Measurements from ENCODE around the gene RGS3.

Gene RGS3

GRCh38 chr9:113532809-113533190, 69.3 kb downstream of the RGS3 start:
- no peaks in the 10 kb centered on the region for H3K9me3 ChIP-seq
- H3K27ac ChIP-seq = peak overlapping the region in 1 of 2 donors; percentile 73
- no peak for DNase-seq
- intact Hi-C loops (cut with DNase I; ENCODE audit: low total_unique reads) = no loop called here
- H3K36me3 ChIP-seq = peaks cover 9 to 25% (median 15%) of the 10 kb centered on the region in 3 donors
- H3K4me1 ChIP-seq = peaks cover 0 to 54% (median 37%) of the 10 kb centered on the region in 4 donors
- TF ChIP-seq CTCF (IDR thresholded peaks at IDR 0.05) = no peak
- no peaks in the 10 kb centered on the region for H3K27me3 ChIP-seq
- no peak overlapping the region for H3K4me3 ChIP-seq

- no peak for TF ChIP-seq CTCF (IDR thresholded peaks at IDR 0.05)
- Histone ChIP-seq H3K27ac (peak overlapping the region; percentile 73 to 77), H3K27me3 (no peaks in the 10 kb centered on the region), H3K4me1 (peaks cover 0 to 54% (median 43%) of the 10 kb centered on the region in 4 donors), H3K36me3 (peaks cover 9 to 21% (median 10%) of the 10 kb centered on the region in 3 donors), H3K9me3 (no peaks in the 10 kb centered on the region), H3K4me3 (no peak overlapping the region)
- peak in 1 of 2 donors; percentile 59 for DNase-seq
- intact Hi-C loops (cut with DNase I; ENCODE audit: low total_unique reads) = no loop called here
Observed at GRCh38 chr9:113533335-113534225, 70.1 kb downstream of the RGS3 start.

- no peaks in the 10 kb centered on the region for H3K9me3 ChIP-seq
- no peak overlapping the region for H3K4me3 ChIP-seq
- intact Hi-C loops (cut with DNase I; ENCODE audit: low total_unique reads) = no loop called here
- H3K36me3 ChIP-seq = peaks cover 0 to 6% (median 0%) of the 10 kb centered on the region in 3 donors
- H3K4me1 ChIP-seq = peaks cover 0 to 59% (median 43%) of the 10 kb centered on the region in 4 donors
- peak overlapping the region; percentile 73 to 77 for H3K27ac ChIP-seq
- H3K27me3 ChIP-seq = no peaks in the 10 kb centered on the region
- DNase-seq = peak; percentile 7 to 56
- TF ChIP-seq CTCF (IDR thresholded peaks at IDR 0.05) = no peak
Observed at GRCh38 chr9:113535756-113536155, 72.2 kb downstream of the RGS3 start.

- no peaks in the 10 kb centered on the region for H3K9me3 ChIP-seq
- H3K4me3 ChIP-seq = no peak overlapping the region
- intact Hi-C loops (cut with DNase I; ENCODE audit: low total_unique reads) = no loop called here
- peaks cover 0 to 6% (median 0%) of the 10 kb centered on the region in 3 donors for H3K36me3 ChIP-seq
- peak overlapping the region; percentile 73 to 77 for H3K27ac ChIP-seq
- no peak for TF ChIP-seq CTCF (IDR thresholded peaks at IDR 0.05)
- peaks cover 0 to 63% (median 43%) of the 10 kb centered on the region in 4 donors for H3K4me1 ChIP-seq
- H3K27me3 ChIP-seq = no peaks in the 10 kb centered on the region
- no peak for DNase-seq
Observed at GRCh38 chr9:113536166-113536482, 72.6 kb downstream of the RGS3 start.

- peaks cover 0 to 66% (median 43%) of the 10 kb centered on the region in 4 donors for H3K4me1 ChIP-seq
- TF ChIP-seq CTCF (IDR thresholded peaks at IDR 0.05) = no peak
- no peak overlapping the region for H3K4me3 ChIP-seq
- no peaks in the 10 kb centered on the region for H3K27me3 ChIP-seq
- H3K27ac ChIP-seq = peak overlapping the region; percentile 73 to 77
- H3K9me3 ChIP-seq = no peaks in the 10 kb centered on the region
- peak; percentile 65 to 93 for DNase-seq
- H3K36me3 ChIP-seq = peaks cover 0 to 7% (median 0%) of the 10 kb centered on the region in 3 donors
- intact Hi-C loops (cut with DNase I; ENCODE audit: low total_unique reads) = no loop called here
Observed at GRCh38 chr9:113536483-113537228, 73.1 kb downstream of the RGS3 start.

Data from tibial artery (tissue), 4 donors.